NCI-H526 treated with DMSO at 0.1 percent for 48 hours (cell line): ENCODE measurements around the gene SENP3.
"Not testable (repeated sequence)": the region's sequence is repeated elsewhere in the genome, so short reads cannot be mapped to it uniquely, and the experiment has no call there.

Source experiments
- DNase-seq: peaks from one replicate; lab custom pipeline; 2025; lab: John Stamatoyannopoulos, UW

SENP3 gene

GRCh38 chr17:7597561-7597960, 35.8 kb downstream of the SENP3 start:
- not testable (repeated sequence) for DNase-seq

- no peak for DNase-seq
These were observed 44.6 kb downstream of the SENP3 start for GRCh38 chr17:7606280-7606679.

GRCh38 chr17:7610641-7611040, 48.9 kb downstream of the SENP3 start:
- no peak for DNase-seq

GRCh38 chr17:7611635-7612293, 50.0 kb downstream of the SENP3 start:
- no peak for DNase-seq

- no peak for DNase-seq
These were observed 50.5 kb downstream of the SENP3 start for GRCh38 chr17:7612294-7612640.

GRCh38 chr17:7613769-7614424, 52.2 kb downstream of the SENP3 start:
- no peak for DNase-seq

GRCh38 chr17:7614425-7615264, 52.9 kb downstream of the SENP3 start, which contains the start of gene FXR2:
FXR2 (minus strand) TSS chr17:7614897; CDS start chr17:7614532, 365 bp downstream.
- peak; percentile 99 for DNase-seq

- DNase-seq = no peak
These were observed 53.6 kb downstream of the SENP3 start for GRCh38 chr17:7615265-7615747.

GRCh38 chr17:7618608-7619007, 56.9 kb downstream of the SENP3 start:
- no peak for DNase-seq

- no peak for DNase-seq
These were observed 59.1 kb downstream of the SENP3 start for GRCh38 chr17:7620835-7621234.
